Measurements from ENCODE around the gene COMT.

- TF ChIP-seq ELF4 (CRISPR knock-in tag; IDR thresholded peaks at IDR 0.05; ENCODE audit: low read depth) (no peak), NFATC4 (CRISPR knock-in tag; IDR thresholded peaks at IDR 0.05) (no peak), MAX (CRISPR knock-in tag; IDR thresholded peaks at IDR 0.05) (no peak), CTCF (IDR thresholded peaks at IDR 0.05) (no peak), ATF1 (CRISPR knock-in tag; IDR thresholded peaks at IDR 0.05) (no peak)
- TF ChIP-seq, protein P1, sequence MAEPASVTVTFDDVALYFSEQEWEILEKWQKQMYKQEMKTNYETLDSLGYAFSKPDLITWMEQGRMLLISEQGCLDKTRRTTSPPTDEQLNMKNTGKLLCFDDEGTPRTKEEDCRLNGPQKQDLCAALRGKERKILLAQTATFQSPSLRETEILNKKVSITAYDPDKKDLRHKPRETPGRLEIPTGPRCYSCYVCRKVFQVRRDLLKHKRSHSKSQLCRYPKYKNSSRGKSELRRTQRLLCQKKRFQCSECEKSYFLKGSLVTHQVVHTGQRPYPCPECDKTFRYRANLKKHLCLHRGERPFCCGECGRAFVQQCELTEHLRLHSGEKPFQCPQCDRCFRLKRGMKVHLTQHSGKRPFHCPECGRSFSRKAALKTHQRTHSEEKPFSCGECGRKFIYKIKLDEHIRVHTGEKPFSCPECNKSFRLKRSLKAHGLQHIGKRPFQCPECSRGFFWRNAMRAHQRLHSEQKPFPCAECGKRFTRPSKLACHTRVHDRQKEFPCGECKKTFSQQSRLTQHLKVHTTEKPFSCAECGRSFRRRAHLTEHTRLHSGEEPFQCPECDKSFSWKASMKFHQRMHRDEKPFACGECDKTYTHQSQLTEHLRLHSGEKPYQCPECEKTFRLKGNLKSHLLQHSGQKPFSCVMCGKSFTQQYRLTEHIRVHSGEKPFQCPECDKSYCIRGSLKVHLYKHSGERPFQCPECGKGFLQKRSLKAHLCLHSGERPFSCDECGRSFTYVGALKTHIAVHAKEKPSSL (CRISPR knock-in tag; conservative IDR thresholded peaks at IDR 0.05), result no peak
Measured at GRCh38 chr22:19990188-19990587, 48.6 kb downstream of the COMT start.

Measured in WTC11 (cell line).